ENCODE data around the gene EFR3B.
"Not testable (repeated sequence)": the region's sequence is repeated elsewhere in the genome, so short reads cannot be mapped to it uniquely, and the experiment has no call there.

EFR3B gene

GRCh38 chr2:25041928-25042320, at the start of gene EFR3B:
Gene EFR3B, plus strand, starts transcription at chr2:25042076. Its CDS starts 237 bp downstream, at chr2:25042313.
- DNase-seq, result peak; percentile 93

- DNase-seq, result no peak
These were observed 48.3 kb upstream of the EFR3B start for GRCh38 chr2:24993406-24994145.

- DNase-seq, result no peak
These were observed 47.6 kb upstream of the EFR3B start for GRCh38 chr2:24994146-24994724.

GRCh38 chr2:24999097-24999496, 42.8 kb upstream of the EFR3B start:
- DNase-seq, result not testable (repeated sequence)

- DNase-seq, result no peak
These were observed 41.8 kb upstream of the EFR3B start for GRCh38 chr2:25000036-25000435.

- DNase-seq, result peak; percentile 41
These were observed 41.2 kb upstream of the EFR3B start for GRCh38 chr2:25000503-25001324.

- no peak for DNase-seq
These were observed 40.6 kb upstream of the EFR3B start for GRCh38 chr2:25001325-25001637.

GRCh38 chr2:25002066-25002465, 39.8 kb upstream of the EFR3B start:
- no peak for DNase-seq

- no peak for DNase-seq
These were observed 31.9 kb upstream of the EFR3B start for GRCh38 chr2:25009954-25010353.

GRCh38 chr2:25011342-25011741, 30.5 kb upstream of the EFR3B start:
- not testable (repeated sequence) for DNase-seq

- no peak for DNase-seq
These were observed 27.2 kb upstream of the EFR3B start for GRCh38 chr2:25014631-25015030.

- no peak for DNase-seq
These were observed 23.2 kb upstream of the EFR3B start for GRCh38 chr2:25018681-25019080.

GRCh38 chr2:25021791-25022362, 20.0 kb upstream of the EFR3B start:
- no peak for DNase-seq

GRCh38 chr2:25023333-25023732, 18.5 kb upstream of the EFR3B start:
- no peak for DNase-seq

GRCh38 chr2:25025229-25026007, 16.5 kb upstream of the EFR3B start:
- DNase-seq, result no peak

- no peak for DNase-seq
These were observed 15.8 kb upstream of the EFR3B start for GRCh38 chr2:25026008-25026530.

- DNase-seq, result no peak
These were observed 12.7 kb upstream of the EFR3B start for GRCh38 chr2:25029183-25029554.

- no peak for DNase-seq
These were observed 11.2 kb upstream of the EFR3B start for GRCh38 chr2:25030702-25031101.

- no peak for DNase-seq
These were observed 9.8 kb upstream of the EFR3B start for GRCh38 chr2:25032094-25032493.

GRCh38 chr2:25032901-25033300, 9.0 kb upstream of the EFR3B start:
- no peak for DNase-seq

- DNase-seq, result no peak
These were observed 7.8 kb upstream of the EFR3B start for GRCh38 chr2:25034081-25034480.

GRCh38 chr2:25035537-25036220, 6.2 kb upstream of the EFR3B start:
- DNase-seq, result peak; percentile 11

All from EL (cell line).